ENCODE data around the gene EXT2.

Gene EXT2

DNA sequence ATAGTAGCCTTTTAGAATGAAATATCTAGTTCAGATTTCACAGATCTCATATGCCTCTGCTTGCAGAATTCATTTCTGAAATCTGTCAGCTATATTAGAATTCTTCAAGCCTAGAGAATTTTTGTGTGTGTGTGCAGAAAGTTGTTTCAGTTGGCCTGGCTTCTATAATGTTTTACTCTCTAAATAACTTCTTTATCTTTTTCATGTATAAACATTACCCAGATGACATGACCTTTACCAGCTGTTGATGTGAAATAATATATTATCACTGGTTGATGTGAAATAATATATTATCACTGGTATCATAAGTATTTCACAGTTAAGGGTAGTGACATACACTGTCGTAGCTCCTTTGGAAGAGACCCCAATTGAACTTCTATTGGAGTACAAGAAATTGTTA lies 141.7 kb downstream of the EXT2 start:
- TF ChIP-seq EZH2phosphoT487 (IDR thresholded peaks at IDR 0.05; ENCODE audit: borderline replicate concordance): no peak
- TF ChIP-seq, protein P1, sequence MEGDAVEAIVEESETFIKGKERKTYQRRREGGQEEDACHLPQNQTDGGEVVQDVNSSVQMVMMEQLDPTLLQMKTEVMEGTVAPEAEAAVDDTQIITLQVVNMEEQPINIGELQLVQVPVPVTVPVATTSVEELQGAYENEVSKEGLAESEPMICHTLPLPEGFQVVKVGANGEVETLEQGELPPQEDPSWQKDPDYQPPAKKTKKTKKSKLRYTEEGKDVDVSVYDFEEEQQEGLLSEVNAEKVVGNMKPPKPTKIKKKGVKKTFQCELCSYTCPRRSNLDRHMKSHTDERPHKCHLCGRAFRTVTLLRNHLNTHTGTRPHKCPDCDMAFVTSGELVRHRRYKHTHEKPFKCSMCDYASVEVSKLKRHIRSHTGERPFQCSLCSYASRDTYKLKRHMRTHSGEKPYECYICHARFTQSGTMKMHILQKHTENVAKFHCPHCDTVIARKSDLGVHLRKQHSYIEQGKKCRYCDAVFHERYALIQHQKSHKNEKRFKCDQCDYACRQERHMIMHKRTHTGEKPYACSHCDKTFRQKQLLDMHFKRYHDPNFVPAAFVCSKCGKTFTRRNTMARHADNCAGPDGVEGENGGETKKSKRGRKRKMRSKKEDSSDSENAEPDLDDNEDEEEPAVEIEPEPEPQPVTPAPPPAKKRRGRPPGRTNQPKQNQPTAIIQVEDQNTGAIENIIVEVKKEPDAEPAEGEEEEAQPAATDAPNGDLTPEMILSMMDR (conservative IDR thresholded peaks at IDR 0.05; ENCODE audit: low read length): no peak
- Histone ChIP-seq H3F3A (ENCODE audit: low read depth) (no peaks in the 10 kb centered on the region), H3K79me2 (ENCODE audit: insufficient read depth, low read length) (no peaks in the 10 kb centered on the region), H4K20me1 (ENCODE audit: insufficient read depth, low read length, poor library complexity, severe bottlenecking) (no peaks in the 10 kb centered on the region), H3K9ac (ENCODE audit: low read depth, low read length, poor library complexity, severe bottlenecking) (no peak overlapping the region), H3K4me3 (ENCODE audit: low read length, poor library complexity, severe bottlenecking) (no peak overlapping the region), H3K4me2 (ENCODE audit: low read depth, low read length, poor library complexity, severe bottlenecking) (no peak overlapping the region), H3K36me3 (ENCODE audit: insufficient read depth, low read length) (peaks cover 37% of the 10 kb centered on the region; the same call in 1 of the 2 replicates), H3K27me3 (ENCODE audit: insufficient read depth, low read length, poor library complexity, severe bottlenecking) (no peaks in the 10 kb centered on the region), H3K9me3 (ENCODE audit: insufficient read depth, low read depth, low read length) (no peaks in the 10 kb centered on the region), H3K4me1 (ENCODE audit: insufficient read depth, low read length, poor library complexity, severe bottlenecking) (no peaks in the 10 kb centered on the region), H3K9me2 (replicated peaks; ENCODE audit: low read depth, low read length) (no peaks in the 10 kb centered on the region), H2AFZ (ENCODE audit: low read length) (no peak overlapping the region)

DNA sequence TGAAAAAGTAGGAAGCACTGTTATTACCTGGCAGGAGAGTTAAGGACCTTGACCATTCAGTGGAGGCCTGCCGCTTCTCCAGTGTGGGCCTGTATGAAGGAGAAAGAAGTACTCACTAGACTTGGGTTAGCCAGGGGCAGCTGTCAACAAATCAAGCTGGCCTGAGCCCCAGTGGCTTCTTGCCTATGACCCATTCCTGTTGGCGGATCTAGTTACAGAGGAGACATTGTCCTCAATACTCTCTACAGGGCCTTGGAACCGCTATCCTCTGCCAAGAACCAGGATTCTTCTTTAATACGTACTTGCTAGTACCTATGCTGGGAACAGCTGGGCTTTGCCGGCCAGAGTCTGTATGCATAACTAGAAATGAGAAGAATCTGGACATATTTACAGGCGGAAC lies 146.4 kb downstream of the EXT2 start:
- H3K4me2 ChIP-seq (ENCODE audit: low read depth, low read length, poor library complexity, severe bottlenecking): no peak overlapping the region

DNA sequence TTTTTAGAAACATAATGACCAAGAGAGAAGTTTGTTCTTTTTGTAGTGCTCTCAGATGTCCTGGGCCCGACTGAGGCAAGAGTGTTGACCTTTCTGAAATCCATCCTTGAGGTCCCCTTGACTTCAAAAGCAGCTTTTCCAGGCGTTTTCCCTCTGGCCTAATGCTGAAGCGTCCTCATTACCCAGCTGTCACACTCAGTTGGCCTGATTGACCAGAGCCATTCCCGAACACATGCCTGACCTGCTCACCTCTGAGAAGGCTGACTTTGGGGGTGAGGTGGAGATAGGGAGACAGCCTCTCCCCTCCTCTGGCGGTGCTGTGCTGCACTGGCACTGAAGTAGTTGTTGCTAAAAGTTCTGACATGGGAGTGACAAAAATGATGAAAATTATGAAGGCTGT lies 147.6 kb downstream of the EXT2 start:
- TF ChIP-seq, protein P1 (conservative IDR thresholded peaks at IDR 0.05; ENCODE audit: low read length): no peak
- TF ChIP-seq EZH2phosphoT487 (IDR thresholded peaks at IDR 0.05; ENCODE audit: borderline replicate concordance): no peak
- Histone ChIP-seq H3K9ac (ENCODE audit: low read depth, low read length, poor library complexity, severe bottlenecking) (no peak overlapping the region), H3K27me3 (ENCODE audit: insufficient read depth, low read length, poor library complexity, severe bottlenecking) (no peaks in the 10 kb centered on the region), H3K36me3 (ENCODE audit: insufficient read depth, low read length) (peaks cover 32% of the 10 kb centered on the region; the same call in 1 of the 2 replicates), H3K9me2 (replicated peaks; ENCODE audit: low read depth, low read length) (no peaks in the 10 kb centered on the region), H3K79me2 (ENCODE audit: insufficient read depth, low read length) (no peaks in the 10 kb centered on the region), H3K4me1 (ENCODE audit: insufficient read depth, low read length, poor library complexity, severe bottlenecking) (no peaks in the 10 kb centered on the region), H2AFZ (ENCODE audit: low read length) (no peak overlapping the region), H4K20me1 (ENCODE audit: insufficient read depth, low read length, poor library complexity, severe bottlenecking) (no peaks in the 10 kb centered on the region), H3F3A (ENCODE audit: low read depth) (no peaks in the 10 kb centered on the region), H3K4me3 (ENCODE audit: low read length, poor library complexity, severe bottlenecking) (no peak overlapping the region), H3K4me2 (ENCODE audit: low read depth, low read length, poor library complexity, severe bottlenecking) (no peak overlapping the region), H3K9me3 (ENCODE audit: insufficient read depth, low read depth, low read length) (no peaks in the 10 kb centered on the region)

More for the DNA sequence above, 146.4 kb downstream of the EXT2 start:
- Histone ChIP-seq H3K9me2 (replicated peaks; ENCODE audit: low read depth, low read length) (no peaks in the 10 kb centered on the region), H3K9ac (ENCODE audit: low read depth, low read length, poor library complexity, severe bottlenecking) (no peak overlapping the region), H2AFZ (ENCODE audit: low read length) (no peak overlapping the region), H3K4me1 (ENCODE audit: insufficient read depth, low read length, poor library complexity, severe bottlenecking) (no peaks in the 10 kb centered on the region), H3K27me3 (ENCODE audit: insufficient read depth, low read length, poor library complexity, severe bottlenecking) (no peaks in the 10 kb centered on the region), H3K4me3 (ENCODE audit: low read length, poor library complexity, severe bottlenecking) (no peak overlapping the region), H3K36me3 (ENCODE audit: insufficient read depth, low read length) (peaks cover 38% of the 10 kb centered on the region; the same call in 1 of the 2 replicates), H4K20me1 (ENCODE audit: insufficient read depth, low read length, poor library complexity, severe bottlenecking) (no peaks in the 10 kb centered on the region), H3F3A (ENCODE audit: low read depth) (no peaks in the 10 kb centered on the region), H3K79me2 (ENCODE audit: insufficient read depth, low read length) (no peaks in the 10 kb centered on the region), H3K9me3 (ENCODE audit: insufficient read depth, low read depth, low read length) (no peaks in the 10 kb centered on the region)
- no peak for TF ChIP-seq EZH2phosphoT487 (IDR thresholded peaks at IDR 0.05; ENCODE audit: borderline replicate concordance)
- TF ChIP-seq, protein P1 (conservative IDR thresholded peaks at IDR 0.05; ENCODE audit: low read length): no peak

All from Loucy (cell line).